Stimulated activated CD4-positive, alpha-beta T cell treated with anti-CD3 and anti-CD28 coated beads, TNF-alpha, amount 100 ng/mL, for 1 hour (primary cell): ENCODE results near the gene CMTM8.

Experiments
- DNase-seq, 3 donors: peaks; one replicate each; pipeline ENCODE4 v3.0.0-alpha.2; 2020; ENCODE audit warnings: low read depth in 3 of 3, low spot score in 1 of 3

CMTM8 gene

DNA sequence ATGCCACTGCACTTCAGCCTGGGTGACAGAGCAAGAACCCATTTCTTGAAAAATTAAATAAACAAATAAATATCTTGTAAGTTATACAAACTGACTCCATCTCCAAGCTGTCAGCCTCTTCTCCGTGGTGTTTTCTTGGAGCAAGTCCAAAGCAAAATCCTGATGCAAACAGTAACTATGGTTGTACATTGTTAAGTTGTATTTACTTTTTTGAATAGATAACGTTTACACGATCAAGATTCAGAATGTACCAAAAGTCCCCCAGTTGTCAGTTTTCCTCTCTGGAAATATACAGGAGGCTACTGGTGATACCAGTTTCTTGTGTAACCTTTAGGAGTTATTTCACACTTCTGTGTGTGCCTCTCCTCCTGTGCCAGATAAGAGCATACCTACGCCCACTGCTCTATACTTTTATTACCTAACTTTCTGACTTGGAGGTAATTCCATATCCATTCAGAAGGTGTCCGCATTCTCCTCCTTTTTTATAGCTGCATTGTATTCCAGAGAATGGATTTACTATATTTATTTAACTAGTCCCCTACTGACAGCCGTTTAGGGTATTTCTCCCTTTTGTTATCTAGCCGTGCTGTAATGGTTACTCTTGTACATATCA, 167.3 kb downstream of the CMTM8 start:
- no peak for DNase-seq

GRCh38 chr3:32406486-32407408, 168.3 kb downstream of the CMTM8 start:
- no peak for DNase-seq

DNA sequence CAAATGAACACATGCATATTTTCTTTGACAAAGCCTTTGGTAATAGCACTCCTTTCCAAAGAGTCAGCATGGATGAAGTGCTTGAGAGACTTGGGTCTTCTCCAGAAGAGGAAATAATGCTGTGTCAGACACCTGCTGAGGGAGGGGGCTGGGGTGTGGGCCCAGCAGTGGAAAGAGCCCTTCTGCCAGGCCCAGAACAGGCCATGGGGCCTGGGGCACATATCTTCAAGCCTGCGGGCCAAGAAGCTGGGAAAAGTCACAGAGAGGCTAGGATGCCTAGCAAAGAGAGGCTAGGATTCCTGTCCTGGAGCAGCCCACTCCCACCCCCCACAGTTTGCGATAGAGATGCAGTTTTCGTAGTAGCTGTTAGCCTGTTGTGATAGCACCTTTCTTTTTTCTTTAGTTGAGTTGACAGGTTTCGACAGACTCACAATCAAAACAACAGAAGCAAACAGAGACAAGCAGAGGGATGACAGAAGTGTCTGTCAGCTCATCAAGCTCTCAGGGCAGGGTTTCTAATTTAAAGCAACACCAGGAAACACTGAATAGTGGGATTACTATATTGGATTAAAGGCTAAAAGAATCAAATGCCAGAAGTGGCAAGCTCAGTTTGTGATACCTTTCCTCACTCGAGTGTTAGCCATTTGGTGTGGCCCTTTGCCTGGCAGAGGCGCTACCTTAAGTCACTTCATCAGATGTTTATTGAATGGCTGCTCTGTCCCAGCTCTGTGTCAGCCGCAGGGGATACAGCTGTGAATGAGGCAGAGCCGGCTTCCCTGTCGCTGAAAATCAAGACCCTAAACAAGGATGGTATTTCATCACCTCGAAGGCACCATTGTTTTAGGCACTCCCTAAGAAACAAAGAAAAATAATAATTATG, 172.1 kb downstream of the CMTM8 start:
- DNase-seq = no peak

DNA sequence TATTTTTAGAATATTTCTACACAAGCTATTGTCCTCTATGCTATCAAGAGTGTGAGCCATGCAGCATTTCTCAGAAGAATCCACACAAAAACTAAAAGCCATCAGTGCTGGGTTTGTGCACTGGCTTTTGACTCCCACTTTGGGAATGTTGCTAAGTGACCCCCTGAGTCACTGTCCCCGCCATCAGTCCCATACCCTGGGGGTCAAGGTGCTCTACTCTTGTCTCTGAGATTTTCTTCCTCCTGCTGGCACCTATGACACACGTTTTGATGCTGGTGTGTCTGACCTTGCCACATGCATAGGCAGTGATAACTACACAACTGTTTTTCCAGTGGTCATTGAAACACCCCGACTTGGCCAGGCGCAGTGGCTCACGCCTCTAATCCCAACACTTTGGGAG, 173.0 kb downstream of the CMTM8 start:
- no peak for DNase-seq

- DNase-seq = no peak
Measured at GRCh38 chr3:32412887-32413286, 174.4 kb downstream of the CMTM8 start.

GRCh38 chr3:32413845-32414521, 175.5 kb downstream of the CMTM8 start:
- DNase-seq = no peak

DNA sequence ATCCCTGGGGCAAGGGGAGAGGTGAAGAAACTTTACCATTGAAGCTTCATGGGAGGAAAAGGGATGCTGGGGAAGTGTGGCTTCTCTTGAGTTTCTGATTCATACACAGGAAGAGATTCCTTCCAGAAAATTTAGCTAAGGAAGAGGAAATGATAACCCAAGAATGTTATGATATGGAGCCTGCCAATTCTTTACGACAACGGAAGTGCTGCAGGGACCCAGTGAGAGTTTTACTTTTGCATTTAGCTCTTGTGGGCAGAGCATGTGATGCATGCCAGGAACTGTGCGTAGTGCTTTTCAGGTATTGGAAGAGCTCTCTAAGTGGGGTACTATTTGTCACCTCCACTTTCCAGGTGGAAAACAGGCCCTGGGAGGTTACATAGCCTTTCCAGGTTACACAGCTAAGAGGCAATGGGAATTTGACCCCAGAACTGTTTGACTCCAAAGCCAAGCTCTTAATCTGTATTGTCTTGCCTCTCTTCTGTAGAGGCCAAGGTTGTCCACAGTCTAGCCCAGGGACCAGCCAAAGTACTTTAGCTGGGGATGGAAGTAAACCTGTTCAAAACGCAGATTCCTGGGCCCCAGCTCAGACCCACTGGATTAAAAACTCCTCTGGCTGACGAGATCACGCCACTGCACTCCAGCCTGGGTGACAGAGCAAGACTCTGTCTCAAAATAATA, 176.2 kb downstream of the CMTM8 start:
- no peak for DNase-seq

DNA sequence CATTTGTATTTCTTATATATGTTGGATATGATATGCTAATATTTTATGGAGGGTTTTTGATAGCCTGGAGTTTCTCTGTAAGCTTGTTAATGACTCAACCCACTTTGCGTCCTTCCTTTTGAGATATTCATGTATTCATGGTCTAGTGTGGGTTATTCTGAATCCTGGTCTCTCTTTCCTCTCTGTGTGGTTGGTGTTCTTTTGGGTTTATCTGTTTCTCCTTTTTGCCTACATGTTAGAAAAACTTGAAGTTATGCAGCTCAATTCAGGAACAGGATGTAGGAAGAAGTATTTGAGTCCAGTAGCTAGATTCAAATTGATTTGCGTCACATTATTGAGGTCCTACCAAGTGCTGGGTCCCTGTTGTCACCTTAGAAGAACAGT, 181.3 kb downstream of the CMTM8 start:
- no peak for DNase-seq
